Trophoblast cell (in vitro differentiated cells and primary cell): ENCODE data around the gene TMCC1.

Experiments
- DNase-seq, 2 donors: peaks; one replicate each; pipeline ENCODE4 v3.0.0-alpha.2; 2016
- H2AFZ ChIP-seq: 2 replicates; pipeline ENCODE4 v1.6.1; 2013; ENCODE audit warnings: low read length, moderate library complexity, mild to moderate bottlenecking; ENCODE audit not compliant: insufficient read depth, poor library complexity
- H2AK5ac ChIP-seq: 2 replicates; pipeline ENCODE4 v1.6.1; 2013; ENCODE audit warnings: mild to moderate bottlenecking, low read length
- H2BK120ac ChIP-seq: 2 replicates; pipeline ENCODE4 v1.6.1; 2013; ENCODE audit warnings: low read length, mild to moderate bottlenecking, moderate library complexity; ENCODE audit not compliant: insufficient read depth, poor library complexity
- H2BK12ac ChIP-seq: 2 replicates; pipeline ENCODE4 v1.6.1; 2013; ENCODE audit warnings: mild to moderate bottlenecking, low read length, moderate library complexity
- H2BK5ac ChIP-seq: 2 replicates; pipeline ENCODE4 v1.6.1; 2013; ENCODE audit warnings: low read length, low read depth, moderate library complexity, mild to moderate bottlenecking; ENCODE audit not compliant: poor library complexity
- H3K14ac ChIP-seq: 2 replicates; pipeline ENCODE4 v1.6.1; 2013; ENCODE audit warnings: mild to moderate bottlenecking, low read length
- H3K18ac ChIP-seq: 2 replicates; pipeline ENCODE4 v1.6.1; 2013; ENCODE audit warnings: mild to moderate bottlenecking, low read length
- H3K23ac ChIP-seq: 2 replicates; pipeline ENCODE4 v1.6.1; 2013; ENCODE audit warnings: low read length
- H3K27ac ChIP-seq: 2 replicates; pipeline ENCODE4 v1.5.1; 2013; ENCODE audit warnings: low read depth, mild to moderate bottlenecking, inconsistent platforms, low read length, moderate library complexity
- H3K27me3 ChIP-seq: 2 replicates; pipeline ENCODE4 v1.6.1; 2013; ENCODE audit warnings: inconsistent platforms, mild to moderate bottlenecking, low read length, moderate library complexity; ENCODE audit not compliant: insufficient read depth
- H3K36me3 ChIP-seq, 2 experiments: 1 replicate in 1 of 2; 2 replicates in 1 of 2; pipeline ENCODE4 v1.6.1; 2013; ENCODE audit warnings: low read length in 2 of 2, mild to moderate bottlenecking in 2 of 2, moderate library complexity in 1 of 2; ENCODE audit not compliant: insufficient read depth in 2 of 2, control insufficient read depth in 1 of 2
- H3K4ac ChIP-seq: 2 replicates; pipeline ENCODE4 v1.6.1; 2013; ENCODE audit warnings: low read depth, mild to moderate bottlenecking, low read length, moderate library complexity
- H3K4me1 ChIP-seq, 2 experiments: 1 replicate in 1 of 2; 2 replicates in 1 of 2; pipeline ENCODE4 v1.6.1; 2013; ENCODE audit warnings: low read length in 2 of 2, mild to moderate bottlenecking in 2 of 2, moderate library complexity in 1 of 2; ENCODE audit not compliant: insufficient read depth in 2 of 2, control insufficient read depth in 1 of 2
- H3K4me2 ChIP-seq: 2 replicates; pipeline ENCODE4 v1.6.1; 2013; ENCODE audit warnings: inconsistent platforms, mild to moderate bottlenecking, low read length, moderate library complexity
- H3K4me3 ChIP-seq: 2 replicates; pipeline ENCODE4 v1.5.1; 2013; ENCODE audit warnings: mild to moderate bottlenecking, low read depth, low read length, inconsistent platforms
- H3K79me1 ChIP-seq: one replicate; pipeline ENCODE4 v1.6.1; 2013; ENCODE audit warnings: low read length
- H3K79me2 ChIP-seq: 2 replicates; pipeline ENCODE4 v1.6.1; 2013; ENCODE audit warnings: low read length, mild to moderate bottlenecking; ENCODE audit not compliant: control insufficient read depth, insufficient read depth, poor library complexity
- H3K9ac ChIP-seq: 2 replicates; pipeline ENCODE4 v1.6.1; 2013; ENCODE audit warnings: mild to moderate bottlenecking, low read length
- H3K9me3 ChIP-seq: 2 replicates; pipeline ENCODE4 v1.6.1; 2013; ENCODE audit warnings: low read depth, mild to moderate bottlenecking, control low read depth, inconsistent platforms, low read length; ENCODE audit not compliant: insufficient read depth
- H4K12ac ChIP-seq: 2 replicates; pipeline ENCODE4 v1.6.1; 2013; ENCODE audit warnings: low read depth, mild to moderate bottlenecking, low read length, moderate library complexity
- H4K8ac ChIP-seq: 2 replicates; pipeline ENCODE4 v1.6.1; 2013; ENCODE audit warnings: low read depth, mild to moderate bottlenecking, low read length, moderate library complexity
- H4K91ac ChIP-seq: one replicate; pipeline ENCODE4 v1.6.1; 2013; ENCODE audit warnings: low read depth, mild to moderate bottlenecking, low read length, moderate library complexity
- WGBS: extraction: QIAGEN DNeasy Blood & Tissue Kit; methylation state at CpG from one replicate; pipeline ENCODE4 v1.1.7; 2013; ENCODE audit warnings: missing lambda C conversion rate; ENCODE audit not compliant: insufficient read length, insufficient coverage; ENCODE audit errors: extremely low coverage; 5-methylcytosine and 5-hydroxymethylcytosine counted together

Gene TMCC1

GRCh38 chr3:129890125-129890524 lies 3.4 kb downstream of the TMCC1 start:
- H3K79me1 ChIP-seq: peaks cover 11% of the 10 kb centered on the region

DNA sequence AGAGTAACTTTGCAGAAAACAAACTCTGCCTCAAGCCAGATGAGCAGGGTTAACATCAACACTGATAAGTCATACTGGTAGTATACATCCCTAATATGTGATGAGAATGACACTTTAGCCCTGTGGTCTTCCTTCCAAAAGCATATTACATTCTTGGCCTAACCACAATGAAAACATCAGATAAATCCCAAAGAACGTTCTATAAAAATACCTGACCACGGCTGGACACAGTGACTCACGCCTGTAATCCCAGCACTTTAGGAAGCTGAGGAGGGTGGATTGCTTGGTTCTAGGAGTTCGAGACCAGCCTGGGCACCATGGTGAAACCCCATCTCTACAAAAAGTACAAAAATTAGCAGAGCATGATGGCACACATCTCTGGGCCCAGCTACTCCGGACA lies 4.7 kb downstream of the TMCC1 start:
- no peak overlapping the region for H2BK5ac ChIP-seq
- no CpG with 5 or more reads among the region's 5 CpGs for WGBS

More at GRCh38 chr3:129890125-129890524, 3.4 kb downstream of the TMCC1 start:
- no peak overlapping the region for H4K12ac ChIP-seq
- no peak overlapping the region for H2BK5ac ChIP-seq
- no peaks in the 10 kb centered on the region for H3K27me3 ChIP-seq
- H3K9ac ChIP-seq: no peak overlapping the region
- no peak overlapping the region for H3K14ac ChIP-seq
- H2AFZ ChIP-seq: no peak overlapping the region
- no peaks in the 10 kb centered on the region for H3K9me3 ChIP-seq
- H3K4me2 ChIP-seq: no peak overlapping the region
- H3K4me3 ChIP-seq: no peak overlapping the region
- no peak for DNase-seq
- no peak overlapping the region for H3K23ac ChIP-seq
- H2BK12ac ChIP-seq: no peak overlapping the region
- H3K79me2 ChIP-seq: peaks cover 10% of the 10 kb centered on the region
- H4K91ac ChIP-seq: no peak overlapping the region
- no peak overlapping the region for H3K27ac ChIP-seq
- no peak overlapping the region for H3K18ac ChIP-seq
- no peak overlapping the region for H2AK5ac ChIP-seq
- peaks cover 2 to 3% of the 10 kb centered on the region in 2 experiments for H3K4me1 ChIP-seq
- no peak overlapping the region for H2BK120ac ChIP-seq
- no CpG with 5 or more reads among the region's 2 CpGs for WGBS
- peaks cover 0 to 1% of the 10 kb centered on the region in 2 experiments for H3K36me3 ChIP-seq
- no peak overlapping the region for H4K8ac ChIP-seq
- no peak overlapping the region for H3K4ac ChIP-seq

DNA sequence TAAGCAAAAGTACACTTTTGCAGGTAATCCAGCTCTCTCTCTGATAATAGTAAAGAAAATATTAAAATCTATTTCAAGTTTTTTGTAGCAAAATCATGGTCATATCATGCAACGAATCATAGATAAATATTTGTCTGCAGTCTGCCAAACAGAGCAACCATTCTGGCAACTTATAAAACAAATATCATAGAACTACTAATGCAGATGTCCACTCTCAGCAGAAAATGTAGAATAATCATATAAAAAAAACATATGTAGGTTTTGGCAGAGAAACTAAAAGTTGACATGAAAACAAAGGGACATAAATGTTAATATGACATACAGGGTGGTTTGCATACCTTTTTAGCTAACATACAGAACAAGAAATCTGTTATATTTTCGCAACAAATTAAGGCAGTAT lies 12.2 kb downstream of the TMCC1 start:
- Histone ChIP-seq H3K9ac (no peak overlapping the region), H2AK5ac (no peak overlapping the region), H3K79me2 (no peaks in the 10 kb centered on the region), H3K14ac (no peak overlapping the region), H4K12ac (no peak overlapping the region), H3K4me2 (no peak overlapping the region), H3K18ac (no peak overlapping the region), H3K9me3 (no peaks in the 10 kb centered on the region), H4K91ac (no peak overlapping the region), H2AFZ (no peak overlapping the region), H3K23ac (no peak overlapping the region), H3K79me1 (no peaks in the 10 kb centered on the region), H3K4me1 (peaks cover 0 to 1% of the 10 kb centered on the region in 2 experiments), H2BK120ac (no peak overlapping the region), H2BK12ac (no peak overlapping the region), H2BK5ac (no peak overlapping the region), H3K27me3 (no peaks in the 10 kb centered on the region), H4K8ac (no peak overlapping the region), H3K4me3 (no peak overlapping the region), H3K27ac (no peak overlapping the region), H3K36me3 (peaks cover 4 to 5% of the 10 kb centered on the region in 2 experiments), H3K4ac (no peak overlapping the region)
- WGBS: no CpG with 5 or more reads among the region's 2 CpGs
- DNase-seq: no peak

More for the DNA sequence above, 4.7 kb downstream of the TMCC1 start:
- Histone ChIP-seq H3K9me3 (no peaks in the 10 kb centered on the region), H4K12ac (no peak overlapping the region), H3K27me3 (no peaks in the 10 kb centered on the region), H2BK120ac (no peak overlapping the region), H3K27ac (no peak overlapping the region), H3K18ac (peak overlapping the region; percentile 61), H3K4me1 (peaks cover 2 to 3% of the 10 kb centered on the region in 2 experiments), H3K36me3 (peaks cover 0 to 1% of the 10 kb centered on the region in 2 experiments), H3K79me2 (peaks cover 9% of the 10 kb centered on the region), H4K91ac (no peak overlapping the region), H3K4me2 (no peak overlapping the region), H3K4me3 (no peak overlapping the region), H4K8ac (no peak overlapping the region), H3K79me1 (peaks cover 9% of the 10 kb centered on the region), H2BK12ac (no peak overlapping the region), H2AFZ (no peak overlapping the region), H3K4ac (peak overlapping the region; percentile 31), H2AK5ac (no peak overlapping the region), H3K23ac (no peak overlapping the region), H3K9ac (no peak overlapping the region), H3K14ac (no peak overlapping the region)
- DNase-seq: peak; percentile 4 to 21

GRCh38 chr3:129878355-129878754 lies 15.2 kb downstream of the TMCC1 start:
- H3K36me3 ChIP-seq: peaks cover 15 to 16% of the 10 kb centered on the region in 2 experiments
- no peak overlapping the region for H3K9ac ChIP-seq
- peaks cover 0 to 1% of the 10 kb centered on the region in 2 experiments for H3K4me1 ChIP-seq
- H4K8ac ChIP-seq: no peak overlapping the region
- no peak overlapping the region for H3K4ac ChIP-seq
- H2AFZ ChIP-seq: no peak overlapping the region
- H2BK12ac ChIP-seq: no peak overlapping the region
- no peaks in the 10 kb centered on the region for H3K79me1 ChIP-seq
- H4K12ac ChIP-seq: no peak overlapping the region
- no peak overlapping the region for H4K91ac ChIP-seq
- H3K18ac ChIP-seq: no peak overlapping the region
- WGBS: no CpG with 5 or more reads among the region's 1 CpG
- H3K9me3 ChIP-seq: no peaks in the 10 kb centered on the region
- H2AK5ac ChIP-seq: no peak overlapping the region
- H3K4me3 ChIP-seq: no peak overlapping the region
- no peak overlapping the region for H3K4me2 ChIP-seq
- DNase-seq: peak; percentile 5 to 49
- no peak overlapping the region for H3K14ac ChIP-seq
- no peak overlapping the region for H3K27ac ChIP-seq
- H3K23ac ChIP-seq: no peak overlapping the region
- no peaks in the 10 kb centered on the region for H3K27me3 ChIP-seq
- H3K79me2 ChIP-seq: no peaks in the 10 kb centered on the region
- H2BK120ac ChIP-seq: no peak overlapping the region
- no peak overlapping the region for H2BK5ac ChIP-seq
